GM21390 (cell line): ENCODE data around the gene TRAF7.

Experiments
- ATAC-seq: cut with Tn5 transposase; IDR thresholded peaks from one replicate; pipeline ENCODE4 v1.9.1; 2021; ENCODE audit not compliant: unreplicated experiment

The TRAF7 gene

GRCh38 chr16:2163211-2163881 is 7.8 kb downstream of the TRAF7 start:
- ATAC-seq: no peak

- ATAC-seq: no peak
Observed at GRCh38 chr16:2165861-2166260, 10.3 kb downstream of the TRAF7 start.

- ATAC-seq: no peak
Observed at GRCh38 chr16:2166263-2167067, 10.9 kb downstream of the TRAF7 start.

DNA sequence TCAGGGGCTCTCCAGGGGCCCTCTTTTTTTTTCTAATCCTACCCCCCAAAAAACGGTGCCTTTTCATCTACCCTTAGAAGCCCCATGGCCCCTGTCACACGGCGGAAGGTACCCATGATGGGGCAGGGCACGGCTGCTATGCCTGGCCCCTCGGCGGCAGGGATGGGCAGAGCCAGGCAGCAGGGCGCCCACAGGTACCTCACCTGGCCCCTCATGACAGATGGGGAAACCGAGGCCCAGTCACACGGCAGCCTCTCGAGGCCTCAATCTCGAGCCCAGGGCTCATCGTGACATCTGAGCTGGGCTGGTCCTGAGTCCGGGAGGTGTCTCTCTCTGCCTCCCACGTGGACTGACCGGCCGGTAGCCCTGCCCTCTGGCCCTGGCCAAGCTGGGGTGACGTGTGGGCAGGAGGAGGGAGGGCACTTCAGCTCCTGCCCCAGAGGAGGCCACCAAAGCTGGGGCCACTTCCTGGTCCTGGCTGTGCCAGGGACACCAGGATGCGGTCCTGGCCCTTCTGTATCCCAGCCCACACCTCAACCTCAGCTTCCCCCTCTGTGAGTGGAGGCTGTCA is 11.6 kb downstream of the TRAF7 start:
- no peak for ATAC-seq

DNA sequence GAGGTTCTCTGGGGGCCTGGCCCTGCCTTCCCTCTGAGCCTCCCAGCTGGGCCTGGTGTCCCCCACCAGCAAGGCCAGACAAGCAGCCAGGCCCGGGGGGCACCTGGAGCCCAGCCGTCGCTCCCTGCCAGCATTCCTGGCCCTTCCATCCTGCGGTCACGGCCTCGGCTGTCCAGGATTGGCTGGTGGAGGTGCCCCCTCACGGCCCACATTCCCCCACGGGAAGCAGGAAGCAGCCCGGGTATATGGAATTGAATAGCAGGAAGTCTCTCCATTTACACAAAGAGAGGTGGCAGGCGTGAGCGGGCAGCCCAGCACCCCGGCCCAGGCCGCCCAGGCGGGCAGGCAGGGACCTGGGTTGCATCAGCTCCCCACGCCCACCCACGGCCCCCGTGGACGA is 14.5 kb downstream of the TRAF7 start:
- no peak for ATAC-seq

DNA sequence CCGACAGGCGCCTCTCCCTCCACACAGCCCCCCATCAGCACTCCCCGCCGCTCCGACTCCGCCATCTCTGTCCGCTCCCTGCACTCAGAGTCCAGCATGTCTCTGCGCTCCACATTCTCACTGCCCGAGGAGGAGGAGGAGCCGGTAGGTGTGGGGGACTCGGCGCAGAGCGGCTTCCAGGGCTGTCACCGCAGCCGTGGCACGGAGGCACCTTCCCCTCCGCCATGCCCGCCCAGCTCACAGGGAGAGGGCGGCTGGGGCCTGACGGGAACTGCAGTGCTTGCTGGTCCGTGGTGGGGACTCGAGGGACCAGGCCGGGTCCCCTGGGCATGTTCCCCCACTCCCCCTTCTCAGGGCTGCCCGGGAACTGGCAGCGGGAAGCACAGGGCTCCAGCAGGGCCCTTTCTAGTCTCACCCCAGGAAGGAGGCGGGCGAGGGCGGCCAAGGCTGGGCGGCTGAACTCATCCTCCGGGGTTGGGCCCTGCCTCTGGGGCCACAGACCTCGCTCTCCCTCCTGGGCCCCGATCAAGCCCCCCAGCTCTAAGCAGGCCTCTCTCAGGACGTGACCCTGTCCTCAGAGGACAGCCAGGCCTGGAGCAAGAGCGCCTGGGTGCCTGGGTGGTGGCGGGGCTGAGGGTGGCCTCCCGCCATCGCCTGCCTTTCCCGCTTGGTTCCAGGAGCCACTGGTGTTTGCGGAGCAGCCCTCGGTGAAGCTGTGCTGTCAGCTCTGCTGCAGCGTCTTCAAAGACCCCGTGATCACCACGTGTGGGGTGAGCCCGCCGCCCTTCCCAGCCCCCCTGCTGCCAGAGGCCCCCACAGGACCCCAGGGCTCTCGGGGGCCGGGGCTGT is 15.2 kb downstream of the TRAF7 start:
- no peak for ATAC-seq

DNA sequence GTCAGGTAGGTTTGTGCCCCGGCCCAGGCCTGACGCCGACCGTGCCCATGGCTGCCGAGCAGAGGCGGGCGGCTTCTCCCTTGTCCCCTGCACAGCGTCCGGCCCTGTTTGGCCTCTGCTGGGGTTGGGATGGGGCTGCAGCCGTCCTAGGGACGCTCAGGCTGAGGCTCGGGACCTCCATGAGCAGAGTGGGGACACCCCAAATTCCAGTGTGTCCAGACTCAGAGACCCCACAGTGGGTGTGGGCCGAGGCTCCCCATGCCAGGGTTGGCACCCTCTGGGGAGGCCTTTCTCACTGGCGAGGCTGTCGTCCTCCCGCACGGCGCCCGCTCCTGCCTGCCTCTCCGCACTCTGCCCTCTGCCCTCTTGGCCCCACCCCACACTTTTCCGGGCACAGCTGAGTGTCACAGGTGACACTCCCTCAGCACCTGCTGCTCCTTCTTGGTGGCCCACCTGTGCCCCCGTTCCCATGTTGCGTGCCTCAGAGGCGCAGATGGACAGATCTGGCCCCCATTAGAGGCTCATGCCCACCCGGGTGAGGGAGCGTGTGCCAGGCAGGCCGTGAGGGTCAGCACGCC is 16.1 kb downstream of the TRAF7 start:
- ATAC-seq: no peak

DNA sequence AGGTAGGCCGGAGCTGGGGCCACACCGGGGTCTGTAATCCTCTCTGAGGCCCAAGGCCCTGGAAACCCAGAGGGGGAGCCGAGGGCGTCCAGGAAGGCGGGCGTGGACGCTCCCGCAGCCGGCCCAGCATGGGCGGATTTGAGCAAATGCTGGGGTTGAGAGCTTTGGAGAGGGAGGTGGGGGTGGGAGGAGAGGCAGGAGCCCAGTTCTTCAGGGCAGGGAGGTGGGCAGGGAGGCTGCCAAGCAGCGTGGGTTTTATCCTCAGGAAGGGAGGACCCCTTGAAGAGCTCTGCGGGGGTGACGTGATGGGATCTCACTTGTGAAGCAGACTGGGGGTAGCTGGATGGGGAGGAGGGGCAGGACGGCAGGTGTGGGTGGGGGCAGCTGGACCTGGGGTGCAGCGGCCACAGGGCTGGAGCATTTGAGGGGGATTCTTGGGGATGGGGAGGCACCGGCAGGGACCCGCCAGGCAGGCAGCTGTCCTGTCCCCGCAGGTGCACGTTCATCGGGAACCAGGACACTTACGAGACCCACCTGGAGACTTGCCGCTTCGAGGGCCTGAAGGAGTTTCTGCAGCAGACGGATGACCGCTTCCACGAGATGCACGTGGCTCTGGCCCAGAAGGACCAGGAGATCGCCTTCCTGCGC is 17.2 kb downstream of the TRAF7 start:
- ATAC-seq: no peak

DNA sequence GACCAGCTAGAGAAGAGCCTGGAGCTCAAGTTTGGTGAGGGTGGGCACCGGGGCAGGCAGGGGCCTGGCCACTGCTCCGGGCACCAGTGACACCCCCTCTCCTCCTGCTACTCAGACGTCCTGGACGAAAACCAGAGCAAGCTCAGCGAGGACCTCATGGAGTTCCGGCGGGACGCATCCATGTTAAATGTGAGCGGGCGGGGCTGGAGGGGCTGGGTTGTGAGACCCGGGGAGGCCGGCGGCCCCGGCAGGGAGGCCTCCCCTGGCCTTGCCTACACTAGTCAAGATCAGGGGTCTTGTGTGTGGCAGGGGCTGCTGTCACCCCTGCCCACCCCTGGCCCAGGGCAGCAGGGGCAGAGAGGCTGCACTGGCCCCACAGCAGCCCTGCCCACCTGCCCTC is 17.8 kb downstream of the TRAF7 start:
- ATAC-seq: no peak

GRCh38 chr16:2173916-2174315 is 18.3 kb downstream of the TRAF7 start:
- ATAC-seq: no peak

GRCh38 chr16:2174396-2175131 is 19.0 kb downstream of the TRAF7 start:
- no peak for ATAC-seq

DNA sequence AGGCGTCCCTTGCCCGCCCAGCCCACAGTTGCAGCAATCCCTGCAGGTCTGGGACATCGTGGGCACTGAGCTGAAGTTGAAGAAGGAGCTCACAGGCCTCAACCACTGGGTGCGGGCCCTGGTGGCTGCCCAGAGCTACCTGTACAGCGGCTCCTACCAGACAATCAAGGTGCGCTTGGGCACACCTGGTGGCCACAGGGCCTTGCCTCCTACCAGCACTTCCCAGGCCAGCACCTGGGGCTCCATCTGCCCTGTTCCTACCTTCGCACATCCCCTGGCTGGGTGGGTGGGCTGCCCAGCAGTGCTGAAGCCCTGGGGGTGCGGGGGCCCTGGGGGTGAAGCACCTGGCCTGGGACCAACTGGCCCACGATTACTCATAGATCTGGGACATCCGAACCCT is 19.9 kb downstream of the TRAF7 start:
- no peak for ATAC-seq

- ATAC-seq: no peak
Observed at GRCh38 chr16:2176047-2176446, 20.5 kb downstream of the TRAF7 start.

GRCh38 chr16:2177101-2177500 is 21.5 kb downstream of the TRAF7 start:
- no peak for ATAC-seq

DNA sequence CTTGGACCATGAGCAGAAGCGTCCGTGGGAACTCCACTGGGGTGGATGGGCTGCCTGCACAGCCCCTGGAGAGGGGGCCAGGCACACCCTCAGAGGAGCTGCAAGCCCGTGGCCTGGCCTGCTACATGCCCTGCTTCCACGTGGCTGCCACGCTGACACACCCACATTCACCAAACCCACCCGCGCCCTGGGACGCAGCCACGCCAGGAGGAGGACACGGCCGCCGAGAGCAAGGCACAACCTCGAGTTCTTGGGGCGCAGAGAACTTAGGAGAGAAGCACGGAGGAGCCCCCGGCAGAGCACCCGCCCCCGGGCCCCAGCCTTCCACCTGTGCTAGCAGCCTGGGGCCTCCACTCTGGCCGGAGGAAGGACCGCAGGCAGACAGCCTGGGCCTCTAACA is 22.0 kb downstream of the TRAF7 start:
- ATAC-seq: no peak

GRCh38 chr16:2178321-2179106 is 22.9 kb downstream of the TRAF7 start:
- no peak for ATAC-seq

- no peak for ATAC-seq
Observed at GRCh38 chr16:2179107-2179501, 23.5 kb downstream of the TRAF7 start.

- ATAC-seq: no peak
Observed at GRCh38 chr16:2179576-2179975, 24.0 kb downstream of the TRAF7 start.

- ATAC-seq: no peak
Observed at GRCh38 chr16:2180461-2180860, 24.9 kb downstream of the TRAF7 start.
